GM18520 (cell line): ENCODE results near the gene FRMD1.

ENCODE experiments used
- ATAC-seq: cut with Tn5 transposase; IDR thresholded peaks from one replicate; pipeline ENCODE4 v1.9.1; 2021; ENCODE audit not compliant: unreplicated experiment

Gene FRMD1

DNA sequence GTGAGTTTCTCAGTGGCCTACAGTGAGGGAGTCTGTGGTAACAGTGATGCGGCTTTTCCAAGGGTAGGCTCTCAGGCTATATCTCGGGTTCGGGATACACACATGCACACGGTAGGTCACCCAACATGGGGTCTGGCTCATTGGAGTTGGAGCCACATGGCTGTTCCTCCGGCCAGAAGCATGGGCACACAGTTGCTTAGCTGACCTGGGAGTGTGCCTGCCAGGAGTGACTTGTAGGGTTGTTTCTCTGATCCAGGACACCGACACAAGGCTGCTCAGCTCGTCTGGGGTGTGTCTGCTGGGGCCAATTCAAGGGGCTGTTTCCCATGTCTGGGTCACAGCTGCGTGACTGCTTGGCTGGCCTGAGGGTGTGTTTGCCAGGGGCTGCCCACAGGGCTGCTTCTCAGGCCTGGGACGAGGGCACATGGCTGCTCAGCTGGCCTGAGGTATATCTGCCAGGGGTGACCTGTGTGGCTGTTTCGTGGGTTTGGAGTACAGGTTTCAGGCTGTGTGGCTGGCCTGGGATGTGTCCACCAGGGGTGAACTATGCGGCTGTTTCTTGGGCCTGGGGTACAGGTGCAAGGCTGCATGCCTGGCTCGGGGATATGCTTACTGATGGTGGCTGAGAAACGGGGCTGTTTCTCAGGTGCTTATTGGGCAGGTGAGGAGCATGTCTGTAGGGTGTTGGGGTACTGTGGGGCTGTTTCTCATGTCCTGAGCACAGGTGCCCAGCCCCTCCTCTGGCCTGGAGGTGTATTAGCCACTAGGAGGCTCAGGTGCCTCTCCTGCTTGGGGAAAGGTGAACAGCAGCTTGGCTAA is 66.4 kb downstream of the FRMD1 start:
- ATAC-seq = no peak

- no peak for ATAC-seq
Measured at GRCh38 chr6:168011291-168011690, 67.7 kb downstream of the FRMD1 start.

DNA sequence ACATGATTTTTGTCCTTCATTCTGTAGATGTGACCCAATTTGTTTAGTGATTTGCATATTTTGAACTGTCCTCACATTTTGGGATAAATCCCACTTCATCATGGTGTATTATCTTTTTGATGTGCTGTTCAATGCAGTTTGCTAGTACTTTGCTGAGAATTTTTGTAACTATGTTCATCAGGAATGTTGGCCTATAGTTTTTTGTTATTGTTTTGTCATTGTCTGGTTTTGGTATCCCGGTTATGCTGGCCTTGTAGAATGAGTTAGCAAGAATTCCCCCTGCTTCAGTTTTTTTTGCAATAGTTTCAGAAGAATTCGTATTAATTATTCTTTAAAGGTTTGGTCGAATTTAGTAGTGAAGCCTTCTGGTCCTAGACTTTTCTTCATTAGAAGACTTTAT is 69.7 kb downstream of the FRMD1 start:
- ATAC-seq = no peak

DNA sequence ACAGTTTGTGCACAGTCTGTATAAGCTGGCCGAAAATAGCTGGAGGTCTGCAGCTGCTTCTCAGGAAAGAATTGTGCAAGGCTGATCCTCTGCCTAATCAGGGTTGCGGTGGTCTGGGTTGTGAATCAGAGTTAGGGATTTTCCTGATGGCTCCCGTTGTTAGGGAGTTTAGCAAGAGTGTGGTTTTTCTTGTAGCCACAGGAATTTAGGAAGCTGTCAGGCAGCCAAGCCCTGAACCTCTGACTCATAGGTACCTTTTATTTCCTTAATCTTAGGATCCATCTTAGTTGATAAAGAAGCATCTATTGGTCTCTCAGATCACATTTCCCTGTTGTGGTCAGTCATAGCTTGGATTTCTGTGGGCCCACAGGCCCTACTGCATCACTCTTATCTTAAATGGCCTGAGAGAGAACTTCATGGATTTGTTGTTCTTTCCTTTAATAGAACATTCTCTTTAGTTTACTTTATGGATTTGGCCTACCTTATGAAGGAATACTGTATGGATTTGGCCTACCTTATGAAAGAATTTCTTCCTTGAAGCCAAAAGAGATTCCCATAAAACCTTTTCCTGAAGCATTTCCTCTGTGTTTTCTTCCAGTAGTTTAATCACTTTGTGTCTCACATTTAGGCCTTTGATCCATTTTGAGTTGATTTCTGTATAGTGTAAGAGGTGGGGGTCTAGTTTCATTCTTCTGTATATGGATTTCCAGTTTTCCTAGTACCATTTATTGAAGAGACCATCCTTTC is 71.2 kb downstream of the FRMD1 start:
- no peak for ATAC-seq

- ATAC-seq = no peak
Measured at GRCh38 chr6:168005796-168006195, 73.2 kb downstream of the FRMD1 start.

DNA sequence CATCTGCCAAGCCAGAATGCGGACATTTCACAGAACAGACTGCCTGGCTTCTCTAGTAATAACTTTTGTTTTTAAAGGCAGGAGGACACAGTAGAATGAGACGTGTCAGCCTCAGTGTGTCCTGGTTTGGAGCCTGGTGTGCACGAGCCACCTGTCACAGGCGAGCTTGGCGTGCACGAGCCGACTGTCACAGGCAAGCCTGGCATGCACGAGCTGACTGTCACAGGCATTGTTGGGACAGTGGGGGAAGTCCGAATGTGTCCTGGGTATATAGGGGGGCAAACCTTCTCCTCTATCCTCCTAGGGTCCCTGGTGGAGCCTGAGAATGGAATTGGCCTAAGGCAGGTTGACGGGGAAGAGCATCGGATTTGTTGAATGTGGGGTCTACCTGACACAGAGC is 74.1 kb downstream of the FRMD1 start:
- no peak for ATAC-seq

DNA sequence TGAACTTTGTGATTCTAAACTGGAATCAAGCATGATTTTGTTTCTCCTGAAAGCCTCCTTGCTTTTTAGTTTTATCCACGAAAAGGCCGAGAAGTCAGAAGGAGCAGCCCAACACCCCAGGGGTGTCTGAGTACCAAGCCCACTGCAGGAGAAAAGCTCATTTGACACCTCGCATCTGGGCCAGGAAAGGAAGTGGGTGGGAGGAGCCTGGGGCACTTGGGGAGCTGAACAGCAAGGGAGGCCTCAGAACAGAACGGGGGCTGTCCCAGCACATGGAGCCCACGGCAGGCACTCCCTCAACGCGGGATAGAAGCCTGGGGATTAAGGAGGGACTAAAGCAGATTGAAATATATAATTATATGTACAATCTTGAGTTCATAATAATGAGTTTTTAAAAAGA is 75.0 kb downstream of the FRMD1 start:
- ATAC-seq = no peak
